Suppressor macrophage treated with lipopolysaccharide for 4 hours (primary cell): ENCODE measurements around the gene RNF25.

ENCODE experiments used
- DNase-seq: peaks from one replicate; pipeline ENCODE4 v3.0.0-alpha.2; 2020

RNF25 gene, protein sequence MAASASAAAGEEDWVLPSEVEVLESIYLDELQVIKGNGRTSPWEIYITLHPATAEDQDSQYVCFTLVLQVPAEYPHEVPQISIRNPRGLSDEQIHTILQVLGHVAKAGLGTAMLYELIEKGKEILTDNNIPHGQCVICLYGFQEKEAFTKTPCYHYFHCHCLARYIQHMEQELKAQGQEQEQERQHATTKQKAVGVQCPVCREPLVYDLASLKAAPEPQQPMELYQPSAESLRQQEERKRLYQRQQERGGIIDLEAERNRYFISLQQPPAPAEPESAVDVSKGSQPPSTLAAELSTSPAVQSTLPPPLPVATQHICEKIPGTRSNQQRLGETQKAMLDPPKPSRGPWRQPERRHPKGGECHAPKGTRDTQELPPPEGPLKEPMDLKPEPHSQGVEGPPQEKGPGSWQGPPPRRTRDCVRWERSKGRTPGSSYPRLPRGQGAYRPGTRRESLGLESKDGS

DNA sequence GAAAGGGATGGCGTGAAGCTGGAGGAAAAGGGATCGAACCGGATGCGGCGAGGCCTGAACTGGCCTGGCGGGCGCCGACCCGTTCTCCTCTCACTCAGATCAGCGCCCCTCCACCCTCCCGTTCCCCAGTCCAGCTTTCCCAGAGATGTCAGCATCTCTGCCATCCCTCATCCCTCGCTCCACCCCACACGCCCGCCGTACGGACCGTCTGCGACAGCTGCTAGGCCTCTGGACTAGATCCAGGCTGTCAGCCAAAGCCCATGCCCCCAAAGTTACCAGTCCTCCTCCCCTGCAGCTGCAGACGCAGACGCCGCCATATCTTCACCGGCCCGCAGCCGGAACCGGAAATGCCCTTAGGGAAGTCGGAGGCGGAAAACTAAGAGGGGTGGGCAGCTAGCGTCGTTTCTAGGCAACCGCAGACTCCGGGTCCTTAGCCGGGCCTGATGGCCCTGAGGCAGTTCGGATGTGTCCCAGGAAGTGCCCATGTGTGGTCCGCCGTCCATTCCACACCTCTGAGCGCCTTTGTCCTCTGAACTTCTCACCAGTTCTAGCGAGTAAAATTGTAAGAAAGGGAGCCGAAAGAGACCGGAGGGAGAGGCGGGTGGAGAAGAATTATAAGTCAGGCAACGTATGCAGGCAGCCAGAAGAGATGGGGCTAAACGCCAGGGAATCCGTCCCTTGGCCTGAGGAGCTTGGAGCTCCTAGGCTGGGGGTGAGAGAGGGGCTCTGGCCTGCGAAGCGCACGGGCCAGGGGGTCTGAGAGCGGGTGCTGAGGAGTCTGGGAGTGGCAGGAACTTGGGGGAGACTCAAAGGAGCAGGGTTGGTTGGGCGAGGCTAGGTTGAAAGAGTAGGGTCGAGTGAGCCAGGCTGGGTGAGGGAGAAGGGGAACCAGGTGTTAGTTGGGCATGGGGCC lies at the start of gene RNF25, which contains the start of gene STK36:
Gene RNF25 (minus strand): TSS at position 349 of the 913 bp plus-strand sequence. CDS start 32 bp downstream, at position 317.
Gene STK36 (plus strand): TSS at position 433 of the 913 bp plus-strand sequence. CDS start 744 bp downstream, outside the sequence.
- DNase-seq = peak; percentile 82

DNA sequence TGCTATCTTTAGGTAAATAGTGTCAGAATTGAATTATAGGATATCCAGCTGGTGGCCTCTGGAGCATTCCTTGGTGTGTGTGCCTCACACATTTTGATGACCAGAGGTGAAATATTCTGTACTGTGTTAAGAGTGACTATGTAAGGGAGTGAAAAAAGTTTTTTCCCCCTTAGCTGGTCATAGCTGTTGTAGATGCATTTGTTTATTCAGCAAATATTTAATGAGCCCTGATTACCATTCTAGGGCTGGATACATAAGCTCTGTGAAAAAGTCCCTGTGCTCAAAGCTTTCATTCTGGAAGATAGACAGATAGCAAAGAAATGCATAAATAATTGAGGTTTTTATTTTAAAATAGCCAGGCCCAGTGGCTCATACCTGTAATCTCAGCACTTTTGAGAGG lies 49.7 kb upstream of the RNF25 start:
- DNase-seq = no peak

DNA sequence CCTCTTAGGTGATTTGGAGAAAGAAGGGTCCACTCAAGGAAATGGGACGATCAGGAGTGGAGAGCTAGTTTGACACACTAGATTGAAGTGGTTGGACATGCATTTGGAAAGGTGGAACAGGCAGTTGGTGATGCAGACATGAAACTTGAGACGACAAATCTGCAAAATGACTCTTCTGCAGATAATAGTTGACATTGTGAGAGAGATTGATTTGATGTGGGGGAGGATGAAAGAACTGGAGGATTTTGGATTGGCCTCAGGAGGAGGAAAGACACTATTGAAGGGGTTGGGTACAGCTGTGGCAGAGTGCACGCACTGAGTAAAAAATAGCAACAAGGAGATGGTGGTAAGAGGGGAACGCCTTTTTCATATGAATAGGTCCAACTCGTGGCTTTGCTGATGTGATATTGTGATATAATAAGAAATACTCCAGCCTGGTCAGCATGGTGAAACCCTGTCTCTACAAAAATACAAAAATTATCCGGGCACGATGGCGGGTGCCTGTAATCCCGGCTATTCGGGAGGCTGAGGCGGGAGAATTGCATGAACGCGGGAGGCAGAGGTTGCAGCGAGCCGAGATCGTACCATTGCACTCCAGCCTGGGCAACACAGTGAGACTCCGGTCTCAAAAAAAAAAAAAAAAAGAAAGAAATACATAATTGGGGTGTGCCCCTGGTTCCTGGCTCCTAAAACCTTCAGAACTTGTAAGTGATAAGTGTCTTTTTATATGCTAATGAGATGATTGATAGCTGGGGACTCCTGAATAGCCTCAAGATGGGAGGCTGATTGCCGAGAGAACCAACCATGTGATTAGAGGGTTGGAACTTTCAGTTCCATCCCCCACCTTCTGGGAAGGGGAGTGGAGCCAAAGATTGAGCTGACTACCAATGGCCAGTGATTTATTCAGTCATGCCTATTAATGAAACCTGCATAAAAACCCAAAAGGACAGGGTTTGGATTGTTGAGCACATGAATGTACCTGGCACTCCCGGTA lies 48.5 kb upstream of the RNF25 start:
- DNase-seq = no peak

DNA sequence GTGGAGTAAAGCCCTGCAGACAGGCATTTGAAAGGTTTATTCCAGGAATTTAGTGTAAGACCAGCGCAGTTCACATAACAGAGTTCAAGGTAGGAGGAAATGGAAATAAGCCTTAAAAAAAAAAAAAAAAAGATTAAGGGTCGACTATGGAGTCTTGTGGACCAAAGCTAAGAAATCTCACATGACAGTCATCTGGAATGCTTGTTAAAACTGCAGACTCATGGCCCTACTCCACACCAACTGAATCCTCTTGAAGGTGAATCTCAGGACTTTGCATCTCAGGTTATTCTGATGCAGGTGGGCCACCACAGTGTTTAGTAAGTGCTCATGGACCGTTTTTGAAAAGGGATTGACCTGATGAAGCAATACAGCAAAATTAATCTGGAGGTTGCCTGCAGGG lies 47.7 kb upstream of the RNF25 start:
- no peak for DNase-seq

DNA sequence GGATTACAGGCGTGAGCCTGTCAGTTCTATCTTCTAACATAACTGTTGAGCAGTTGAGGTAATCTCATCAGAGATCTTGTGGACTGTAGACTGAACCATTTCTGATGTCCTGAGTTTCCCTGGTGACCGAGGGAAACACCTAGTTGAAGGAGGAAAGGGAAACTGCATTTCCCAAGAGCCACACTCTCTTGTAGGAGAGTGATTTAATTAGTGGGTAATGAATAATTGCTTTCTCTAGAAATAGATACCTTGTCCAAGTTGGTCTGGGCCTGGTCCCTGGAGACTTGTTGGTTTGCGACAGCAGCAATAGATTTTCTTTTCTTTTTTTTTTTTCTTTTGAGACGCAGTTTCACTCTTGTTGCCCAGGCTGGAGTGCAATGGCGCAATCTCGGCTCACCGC lies 46.3 kb upstream of the RNF25 start:
- no peak for DNase-seq

DNA sequence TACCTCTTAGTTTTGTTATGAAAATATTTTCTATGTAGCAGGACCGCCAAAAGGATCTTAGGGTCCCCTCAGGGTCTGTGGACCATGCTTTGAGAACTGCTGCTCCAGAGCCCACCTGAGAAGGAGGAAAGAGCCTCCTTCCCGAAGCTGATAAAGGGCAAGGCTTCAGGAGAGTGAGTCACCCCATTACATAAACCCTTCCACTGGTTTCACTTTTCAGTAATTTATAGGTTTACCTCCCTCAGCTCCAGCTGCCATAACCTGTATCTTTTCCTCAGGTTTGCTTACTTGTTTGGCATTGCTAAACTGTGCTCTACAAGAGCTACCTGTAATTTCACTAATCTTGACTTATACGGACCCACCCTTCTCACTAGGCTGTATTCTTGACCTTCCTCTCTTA lies 45.5 kb upstream of the RNF25 start:
- DNase-seq = no peak

DNA sequence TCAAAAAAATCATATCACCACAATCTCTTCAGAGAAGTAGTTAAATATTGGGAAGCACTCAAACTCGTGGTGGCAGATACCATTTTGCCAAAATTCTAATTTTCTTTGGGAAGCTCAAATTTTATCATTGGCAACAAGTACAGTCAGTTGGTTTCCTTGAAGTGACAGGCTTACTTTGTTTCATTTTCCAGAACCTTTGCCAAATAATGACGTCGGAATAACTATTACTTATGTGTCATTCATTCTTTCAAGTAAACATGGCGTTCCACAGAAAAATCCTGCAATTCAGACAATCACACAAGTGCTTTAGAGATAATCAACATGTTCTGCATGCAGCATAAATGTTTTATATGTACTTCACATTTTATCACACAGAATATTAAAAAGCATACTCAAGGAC lies 44.3 kb upstream of the RNF25 start:
- no peak for DNase-seq

DNA sequence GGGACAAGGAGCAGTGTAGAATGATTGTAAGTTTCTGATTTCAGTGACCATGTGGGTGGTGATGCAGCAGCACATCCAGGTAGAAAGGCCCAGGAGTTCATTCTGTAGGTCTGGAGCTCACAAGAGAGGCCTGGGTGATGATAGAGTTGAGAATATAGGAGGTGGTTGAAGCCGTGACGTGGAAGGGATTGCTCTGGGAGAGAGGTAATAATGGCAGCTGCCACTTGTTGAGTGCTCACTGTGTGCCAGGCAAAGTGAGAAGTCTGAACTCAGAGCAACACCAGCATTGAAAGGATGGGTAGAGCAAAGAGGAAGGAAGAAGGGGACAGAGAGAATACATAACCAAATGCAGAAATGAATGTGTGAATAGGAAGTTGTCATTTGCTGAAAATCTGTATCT lies 42.1 kb upstream of the RNF25 start:
- DNase-seq = peak; percentile 30

DNA sequence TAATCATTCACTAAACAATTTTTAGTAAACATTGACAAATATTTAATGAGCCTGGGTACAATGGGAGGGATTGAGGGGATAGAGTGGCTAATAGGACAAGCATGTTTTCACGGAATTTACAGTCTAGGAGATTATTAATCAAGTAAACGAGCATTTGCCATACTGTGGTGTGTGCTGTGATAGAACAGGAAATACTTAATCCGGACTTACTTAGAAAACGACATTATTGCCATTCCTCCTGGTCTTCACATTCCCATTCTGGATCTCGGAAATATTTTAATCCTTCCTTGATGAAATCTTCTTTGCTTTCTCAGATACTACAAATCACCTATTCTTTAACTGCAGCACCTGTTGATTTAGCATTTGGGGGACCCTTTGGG lies 39.7 kb upstream of the RNF25 start:
- DNase-seq = no peak

DNA sequence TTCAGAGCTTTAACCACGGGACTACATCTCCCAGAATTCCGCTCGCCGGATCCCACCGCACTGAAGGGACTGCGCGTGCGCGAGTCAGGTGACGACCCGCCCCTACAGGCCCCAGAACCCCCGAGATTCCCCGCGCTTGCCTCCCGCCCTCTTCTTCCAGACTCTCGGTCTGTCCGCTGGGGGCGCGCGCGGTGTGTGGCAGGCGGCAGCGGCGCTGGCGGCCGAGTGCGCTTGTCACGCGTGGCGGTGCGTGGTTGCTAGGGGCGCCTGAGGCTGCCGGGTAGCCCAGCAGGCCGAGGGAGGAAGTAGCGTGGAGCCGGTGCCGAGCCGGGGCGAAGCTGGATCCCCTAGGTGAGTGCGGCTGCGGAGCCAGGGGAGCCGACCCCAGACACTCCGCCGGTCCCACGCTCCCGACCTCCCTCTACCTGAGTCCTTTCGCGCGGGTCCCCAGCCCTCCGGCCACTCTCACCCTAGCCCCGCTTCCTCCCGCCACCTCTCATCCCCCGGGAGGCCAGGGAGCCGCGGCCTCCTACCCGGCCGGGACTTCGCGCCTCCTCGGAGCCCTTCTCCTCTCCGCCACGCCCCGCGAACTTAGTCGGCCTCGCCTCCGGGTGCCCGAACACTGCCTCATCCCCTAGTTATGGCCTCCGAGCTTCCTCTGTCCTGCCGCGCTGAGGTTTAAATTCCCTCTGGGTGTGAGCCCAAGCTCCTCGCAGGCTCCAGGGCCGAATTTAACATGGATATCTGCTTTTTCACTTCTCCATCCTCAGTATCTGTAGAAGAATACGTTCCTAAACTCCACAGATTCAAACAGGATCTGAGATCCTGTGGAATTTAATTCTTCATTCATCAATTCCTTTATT lies 39.1 kb upstream of the RNF25 start, which contains the start of gene TTLL4:
Gene TTLL4 (plus strand): TSS at position 149 of the 863 bp plus-strand sequence. CDS start 26,842 bp downstream, outside the sequence.
- peak; percentile 99 for DNase-seq

DNA sequence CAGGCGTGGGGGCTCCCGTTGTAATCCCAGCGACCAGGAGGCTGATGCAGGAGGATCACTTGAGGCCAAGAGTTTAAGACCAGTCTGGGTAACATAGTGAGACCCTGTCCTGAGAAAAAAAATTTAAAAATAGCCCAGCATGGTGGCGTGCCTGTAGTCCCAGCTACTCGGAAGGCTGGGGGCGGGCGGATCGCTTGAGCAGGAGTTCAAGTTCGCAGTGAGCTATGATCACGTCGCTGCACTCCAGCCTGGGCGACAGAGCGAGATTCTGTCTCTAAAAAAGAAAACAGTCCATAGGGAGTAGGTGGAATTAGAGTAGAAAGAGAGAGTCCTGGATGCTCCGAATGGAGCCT lies 38.5 kb upstream of the RNF25 start:
- DNase-seq = no peak

DNA sequence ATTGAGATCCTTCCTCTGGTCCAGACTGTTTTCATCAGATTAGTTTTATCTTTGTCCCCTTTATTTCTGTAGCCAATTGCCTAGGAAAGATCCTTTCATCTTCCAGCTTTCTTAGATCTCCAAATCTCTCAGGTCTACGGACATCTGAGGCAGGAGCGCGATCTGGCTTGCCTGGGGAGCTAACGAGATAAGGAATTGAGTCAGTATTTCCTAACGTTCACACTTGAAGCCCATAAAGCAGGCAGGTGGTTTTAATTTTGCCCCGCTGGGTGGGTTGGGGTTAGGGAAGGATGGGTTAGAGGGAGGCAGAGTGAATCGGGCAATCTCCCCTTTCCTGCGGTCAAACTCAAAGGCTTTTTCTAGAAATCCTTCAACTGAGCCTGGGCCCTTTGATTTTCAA lies 38.1 kb upstream of the RNF25 start:
- no peak for DNase-seq

DNA sequence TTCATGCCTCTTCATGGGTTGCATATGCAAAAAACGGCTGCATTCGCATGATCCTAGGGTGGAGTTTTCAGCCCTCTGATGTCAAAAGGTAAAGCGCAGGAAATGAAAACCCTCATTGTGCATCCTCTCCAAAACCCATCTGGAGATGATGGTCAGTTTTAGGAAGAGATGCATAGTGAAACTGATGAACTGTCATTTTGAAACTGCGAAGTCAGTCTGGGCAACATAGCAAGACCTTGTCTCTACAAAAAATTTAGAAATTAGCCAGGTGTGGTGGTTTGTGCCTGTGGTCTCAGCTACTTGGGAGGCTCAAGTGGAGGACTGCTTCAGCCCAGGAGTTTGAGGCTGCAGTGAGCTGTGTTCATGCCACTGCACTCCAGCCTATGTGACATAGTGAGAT lies 36.3 kb upstream of the RNF25 start:
- no peak for DNase-seq

DNA sequence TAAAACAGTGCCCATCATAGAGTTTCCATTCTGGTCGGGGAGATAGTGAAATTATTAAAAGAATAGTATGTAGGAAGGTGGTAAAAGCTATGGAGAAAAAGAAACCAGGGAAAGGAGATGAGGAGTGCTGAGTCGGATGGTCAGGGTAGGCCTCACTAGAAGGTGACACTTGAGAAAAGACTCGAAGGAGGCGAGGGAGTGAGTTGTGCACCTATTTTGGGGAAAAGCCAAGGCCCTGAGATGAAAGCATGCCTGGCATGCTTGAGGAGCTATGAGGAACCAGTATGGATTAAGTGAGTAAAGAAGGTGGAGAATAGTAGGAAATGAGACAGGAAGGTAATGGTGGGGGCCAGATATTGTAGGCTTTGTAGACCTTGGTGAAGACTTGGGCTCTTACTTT lies 31.5 kb upstream of the RNF25 start:
- DNase-seq = no peak

DNA sequence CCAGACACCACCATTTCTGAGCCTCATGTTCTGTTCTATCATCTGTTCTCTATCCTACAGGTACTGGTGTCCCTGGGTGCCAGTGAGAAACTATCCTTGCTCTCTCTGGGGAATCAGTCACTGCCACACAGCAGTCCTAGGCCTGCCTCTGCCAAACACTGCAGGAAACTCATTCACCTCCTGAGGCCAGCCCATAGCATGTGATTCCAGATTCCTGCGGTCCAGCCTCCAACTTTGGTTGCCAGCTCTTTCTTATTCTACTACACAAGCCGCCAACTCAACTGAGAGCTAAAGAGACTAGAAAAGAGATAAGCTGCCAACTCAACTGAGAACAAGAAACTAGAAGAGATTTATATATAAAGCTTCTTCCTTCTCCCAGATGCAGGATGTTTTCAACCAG lies 30.0 kb upstream of the RNF25 start:
- DNase-seq = no peak

DNA sequence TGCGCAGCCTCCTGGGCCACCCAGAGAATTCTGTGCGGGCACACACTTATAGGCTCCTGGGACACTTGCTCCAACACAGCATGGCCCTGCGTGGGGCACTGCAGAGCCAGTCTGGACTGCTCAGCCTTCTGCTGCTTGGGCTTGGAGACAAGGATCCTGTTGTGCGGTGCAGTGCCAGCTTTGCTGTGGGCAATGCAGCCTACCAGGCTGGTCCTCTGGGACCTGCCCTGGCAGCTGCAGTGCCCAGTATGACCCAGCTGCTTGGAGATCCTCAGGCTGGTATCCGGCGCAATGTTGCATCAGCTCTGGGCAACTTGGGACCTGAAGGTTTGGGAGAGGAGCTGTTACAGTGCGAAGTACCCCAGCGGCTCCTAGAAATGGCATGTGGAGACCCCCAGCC lies 27.1 kb upstream of the RNF25 start:
- no peak for DNase-seq

DNA sequence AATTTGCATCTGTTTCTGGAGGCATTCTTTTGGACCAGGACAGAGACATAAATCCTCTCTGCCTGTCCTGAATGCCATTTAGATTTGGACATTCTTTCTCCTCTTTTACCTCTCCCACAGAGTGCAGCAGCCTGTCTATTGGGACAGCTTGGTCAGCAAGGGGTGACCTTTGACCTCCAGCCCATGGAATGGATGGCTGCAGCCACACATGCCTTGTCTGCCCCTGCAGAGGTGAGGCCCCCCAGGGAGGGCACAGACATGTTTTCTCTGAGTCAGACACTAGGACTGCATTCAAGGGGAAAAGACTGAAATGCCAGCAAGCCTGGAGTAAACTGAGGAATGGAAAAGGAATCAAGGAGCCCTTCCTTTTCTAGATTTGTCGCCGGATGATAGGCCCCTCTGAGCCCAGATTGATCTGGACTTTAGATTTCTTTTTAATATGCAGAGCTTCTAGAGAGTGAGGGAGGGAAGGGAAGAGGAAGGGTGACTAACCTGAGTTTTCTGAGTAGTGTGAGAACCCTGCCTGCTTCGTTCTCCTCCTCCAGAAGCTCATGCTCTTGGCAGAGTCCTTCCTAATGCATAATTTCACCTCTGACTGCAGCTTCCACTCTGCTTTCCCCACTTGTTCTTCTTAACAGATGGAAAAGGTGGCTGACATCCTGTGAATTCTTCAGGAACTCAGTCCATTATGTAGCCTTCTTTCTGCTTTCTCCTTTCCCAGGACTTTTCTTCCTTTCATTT lies 22.8 kb upstream of the RNF25 start:
- no peak for DNase-seq

DNA sequence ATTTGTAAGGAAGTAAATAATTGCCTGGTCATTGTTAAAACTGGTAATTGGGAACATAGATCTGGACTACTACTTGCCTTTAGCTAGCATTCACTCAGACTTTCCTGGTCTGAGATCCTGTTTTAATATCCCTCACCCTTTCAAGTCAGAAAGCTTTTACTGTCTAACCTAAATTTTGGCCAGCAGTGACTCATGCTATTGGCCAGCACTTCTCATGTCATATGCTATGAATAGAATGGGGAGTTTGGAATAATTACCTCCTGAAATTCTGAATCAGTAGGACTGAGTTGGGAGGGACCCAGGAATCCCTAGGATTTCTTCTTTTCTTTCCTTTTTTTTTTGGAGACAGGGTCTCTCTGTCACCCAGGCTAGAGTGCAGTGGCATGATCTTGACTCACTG lies 19.4 kb upstream of the RNF25 start:
- no peak for DNase-seq

DNA sequence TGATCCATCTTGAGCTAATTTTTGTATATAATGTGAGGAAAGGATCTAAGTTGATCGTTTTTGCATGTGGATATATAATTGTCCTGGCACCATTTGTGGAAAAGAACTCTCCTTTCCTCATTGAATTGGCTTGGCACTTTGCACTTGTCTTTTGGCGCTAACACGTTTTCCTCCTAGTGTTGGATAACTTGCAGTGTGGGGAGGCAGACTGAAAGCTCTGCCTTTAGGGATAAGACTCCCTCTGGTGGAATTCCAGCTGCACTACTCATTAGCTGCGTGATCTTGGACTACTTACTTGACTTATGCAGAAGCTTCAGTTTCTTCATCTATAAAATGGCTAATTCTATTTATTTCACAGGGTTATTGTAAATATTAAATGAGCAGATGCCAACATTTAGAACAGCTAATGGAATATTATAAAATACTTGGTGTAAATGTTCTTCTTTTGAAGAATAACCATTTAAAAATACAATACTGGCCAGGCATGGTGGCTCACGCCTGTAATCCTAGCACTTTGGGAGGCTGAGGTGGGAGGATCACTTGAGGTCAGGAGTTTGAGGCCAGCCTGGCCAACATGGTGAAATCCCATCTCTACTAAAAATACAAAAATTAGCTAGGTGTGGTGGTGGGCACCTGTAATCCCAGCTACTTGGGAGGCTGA lies 15.7 kb upstream of the RNF25 start:
- DNase-seq = peak; percentile 87

DNA sequence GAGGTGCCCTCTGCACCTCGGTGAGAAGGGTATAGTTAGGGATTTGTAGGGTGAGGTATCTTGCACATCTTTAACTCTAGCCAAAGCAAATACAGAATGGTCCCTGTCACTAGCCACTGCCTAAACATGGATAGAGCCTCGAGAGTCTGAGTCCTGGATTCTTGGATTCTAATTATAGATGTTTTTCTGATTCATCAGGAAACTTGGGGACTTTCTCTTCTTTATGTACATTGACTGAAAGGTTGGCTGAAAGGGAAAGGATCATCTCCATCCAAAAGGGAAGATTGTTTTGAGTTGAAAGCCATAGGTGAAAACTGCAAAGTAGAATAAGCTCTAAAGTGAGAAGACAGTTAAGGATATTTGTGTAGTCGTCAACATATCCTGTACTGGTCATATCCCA lies 8.3 kb upstream of the RNF25 start:
- no peak for DNase-seq
